ENCODE results near the gene MXD3.
"Not testable (repeated sequence)": the region's sequence is repeated elsewhere in the genome, so short reads cannot be mapped to it uniquely, and the experiment has no call there.

Gene MXD3

DNA sequence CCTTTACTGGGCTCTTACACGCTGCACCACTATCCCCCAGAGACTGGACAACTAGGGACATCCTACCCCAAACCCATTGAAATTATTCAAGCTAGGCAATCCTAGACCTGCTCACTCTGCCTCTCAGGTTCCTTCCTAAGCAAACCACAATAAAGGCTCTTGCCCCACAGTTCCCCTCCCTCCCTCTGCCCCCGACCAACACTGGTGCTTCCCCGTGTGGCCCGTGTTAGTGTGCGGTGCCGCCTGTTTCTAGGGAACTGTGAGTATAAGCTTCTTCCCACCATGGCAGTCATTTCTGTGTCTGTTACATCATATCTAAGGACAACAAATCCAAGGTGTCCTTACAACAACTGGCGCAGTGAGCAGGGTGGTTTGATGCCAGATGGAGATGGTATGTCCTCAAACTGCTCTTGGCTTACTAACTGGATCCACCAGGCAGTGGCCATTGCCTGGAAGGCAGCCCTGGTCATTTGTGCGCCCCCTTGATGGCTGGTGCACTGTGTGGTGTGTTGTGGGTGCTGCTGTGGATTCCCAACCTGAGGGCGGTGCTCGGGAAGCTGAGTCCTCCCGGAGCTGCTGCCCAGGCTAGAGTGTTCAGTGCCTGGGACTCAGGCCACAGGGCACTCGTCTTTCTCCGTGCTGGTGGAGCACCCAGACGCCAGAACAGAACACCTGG, 8.4 kb upstream of the MXD3 start:
- DNase-seq (ENCODE audit: low spot score), result no peak

DNA sequence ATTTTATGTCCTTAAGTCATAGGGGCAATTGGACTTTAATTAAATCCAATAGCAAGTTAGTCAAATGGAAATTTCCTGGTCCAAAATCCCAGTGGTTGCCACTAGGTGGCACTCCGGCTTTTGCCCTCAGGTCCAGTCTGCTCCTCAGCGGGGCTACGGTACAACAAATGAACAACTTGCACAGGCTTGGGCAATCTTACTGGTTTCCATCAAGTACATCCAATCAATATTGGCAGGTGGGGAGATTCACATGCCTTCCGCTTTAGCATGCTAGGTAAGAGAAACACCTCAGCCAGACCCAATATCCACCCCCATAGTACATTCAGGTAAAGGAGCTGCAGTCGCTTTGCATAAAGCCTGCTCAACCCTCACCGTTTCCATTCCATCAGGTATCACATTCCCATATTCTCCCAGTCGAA, 6.3 kb upstream of the MXD3 start:
- peak; percentile 84 for DNase-seq (ENCODE audit: low spot score)

DNA sequence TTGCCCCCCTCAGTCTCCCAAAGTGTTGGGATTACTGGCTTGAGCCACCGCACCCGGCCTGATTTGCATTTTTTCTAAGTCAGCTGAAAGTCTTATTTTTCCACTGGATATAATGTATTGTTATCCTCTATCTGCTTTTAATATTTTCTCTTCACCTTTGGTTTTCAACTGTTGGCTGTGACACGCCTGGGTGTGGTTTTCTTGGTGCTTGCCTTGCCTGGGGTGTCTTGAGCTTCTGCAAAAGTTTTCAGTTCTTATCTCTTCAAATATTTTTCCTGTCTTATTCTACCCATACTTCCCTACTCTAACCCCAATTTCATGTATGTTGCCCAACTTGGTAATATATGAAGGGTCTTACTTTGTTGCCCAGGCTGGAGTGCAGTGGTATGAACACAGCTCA, 4.3 kb upstream of the MXD3 start:
- no peak for DNase-seq (ENCODE audit: low spot score)

DNA sequence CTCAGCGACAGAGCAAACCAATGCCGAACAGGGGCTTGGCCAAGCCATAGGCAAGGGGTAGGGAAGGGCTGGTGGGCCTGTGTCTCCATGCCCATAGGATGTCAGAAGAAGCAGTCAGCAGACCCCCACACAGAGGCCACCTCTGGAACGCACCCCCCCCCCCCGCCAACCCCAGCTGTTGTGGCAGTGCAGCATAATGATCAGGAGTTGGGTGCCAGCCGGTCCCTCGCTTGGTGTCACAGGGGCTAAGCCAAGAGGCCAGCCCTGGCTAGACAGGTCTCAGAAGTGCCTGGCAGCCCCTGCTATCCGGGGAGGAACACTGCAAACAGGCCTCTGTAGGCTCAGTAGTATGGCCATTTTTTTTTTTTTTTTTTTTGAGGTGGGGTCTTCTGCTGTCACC, 3.7 kb upstream of the MXD3 start:
- DNase-seq (ENCODE audit: low spot score), result no peak

DNA sequence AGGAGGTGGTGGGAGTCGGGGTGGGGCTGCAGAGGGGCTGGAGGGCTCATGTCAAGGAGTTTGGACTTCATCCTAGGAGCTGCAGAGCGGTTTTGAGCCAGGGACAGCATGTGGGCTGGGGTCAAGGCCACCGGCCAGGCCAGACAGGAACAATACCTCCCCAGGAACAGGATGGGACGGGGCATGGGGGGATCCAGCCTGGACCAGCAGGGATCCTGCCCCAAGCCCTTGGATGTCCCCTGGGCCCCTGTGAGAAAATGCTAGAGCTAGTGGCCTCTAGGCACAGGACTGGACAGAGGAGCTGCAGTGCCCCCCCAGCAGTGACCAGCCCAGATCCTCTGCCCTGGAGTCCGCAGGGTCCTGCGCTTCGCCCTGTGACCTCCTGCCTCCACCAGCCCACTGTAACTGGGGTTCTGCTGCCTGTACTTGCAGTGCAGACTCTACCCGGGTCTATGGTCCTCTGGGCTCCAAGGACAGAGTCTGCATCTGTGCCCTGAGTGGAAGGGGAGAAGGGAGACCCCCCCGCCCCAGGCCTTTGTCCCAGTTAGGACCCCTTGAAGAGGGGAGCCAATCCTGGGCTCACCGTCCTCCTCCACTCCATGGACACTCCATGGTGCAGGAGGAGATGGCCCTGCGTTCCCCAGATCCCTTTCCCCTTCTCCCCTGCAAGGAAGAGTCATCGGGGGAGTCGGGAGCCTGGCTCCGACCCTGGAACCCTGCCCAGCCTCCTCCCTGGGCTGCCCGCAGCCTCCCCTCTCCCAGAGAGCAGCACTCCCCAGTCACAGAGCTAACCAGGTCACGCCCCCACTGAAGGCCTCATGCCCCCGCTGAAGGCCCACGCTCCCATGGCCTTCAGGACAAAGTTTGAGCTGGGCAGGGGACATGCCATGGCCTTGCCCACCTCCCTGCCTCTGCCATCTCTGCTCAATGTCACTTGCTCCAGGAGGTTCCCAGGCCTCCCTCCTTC, 3.0 kb upstream of the MXD3 start:
- DNase-seq (ENCODE audit: low spot score), result no peak

DNA sequence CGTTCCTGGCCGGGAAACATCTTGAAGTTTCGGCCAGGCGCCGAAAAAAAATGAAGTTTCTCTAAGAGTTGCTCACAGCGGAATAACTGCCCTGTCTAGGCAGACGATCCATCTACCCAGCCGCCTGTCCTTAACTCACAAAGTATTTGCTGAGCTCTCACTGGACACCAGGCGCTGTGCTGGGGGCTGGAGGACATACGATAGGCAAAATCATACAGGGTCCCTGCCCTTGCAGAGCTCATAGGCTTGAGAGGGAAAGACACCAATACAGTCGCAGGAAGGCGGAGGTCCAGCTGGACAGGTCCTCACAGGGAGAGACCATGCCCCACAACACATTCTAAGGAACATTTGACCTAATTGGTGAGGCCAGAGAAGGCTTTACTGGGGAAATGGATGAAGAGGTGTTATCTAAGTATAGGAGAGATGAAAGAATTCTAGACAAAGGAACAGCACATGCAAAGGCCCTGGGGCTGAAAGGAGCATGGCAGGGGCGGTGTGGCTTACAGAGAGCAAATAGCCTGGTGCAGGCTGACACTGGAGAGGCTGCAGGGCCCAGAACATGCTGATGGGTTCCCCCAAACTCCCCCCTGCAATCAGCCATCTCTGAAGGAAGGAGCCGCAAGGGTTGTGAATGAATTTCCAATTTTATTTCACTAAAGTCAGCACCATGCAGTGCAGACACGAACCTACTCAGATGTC, 2.0 kb upstream of the MXD3 start:
- no peak for DNase-seq (ENCODE audit: low spot score)

DNA sequence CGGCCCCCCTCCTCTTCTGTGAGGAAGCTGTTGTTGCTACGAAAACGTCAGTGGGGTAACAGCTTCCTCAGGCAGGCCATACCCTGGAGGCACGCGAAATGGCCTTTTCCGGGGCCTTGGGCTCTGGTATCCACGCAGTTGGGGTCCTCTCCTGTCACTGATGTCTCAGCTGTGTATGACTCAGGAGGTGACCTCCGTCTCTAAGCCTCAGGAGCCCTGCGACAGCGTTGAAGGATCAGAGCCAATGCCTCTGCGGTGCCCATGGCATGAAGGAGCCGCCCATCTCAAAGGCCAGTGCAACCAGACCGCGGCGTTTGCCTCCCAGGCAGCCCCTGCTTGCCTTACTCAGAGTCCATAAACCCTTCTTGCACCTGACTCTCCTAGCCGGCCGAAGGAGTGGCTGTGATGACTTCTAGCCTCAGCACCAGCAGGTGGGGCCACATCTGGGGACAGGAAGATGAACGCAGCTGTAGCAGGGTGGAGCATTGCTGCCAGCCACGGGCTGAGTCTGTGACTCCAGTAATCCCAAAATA, 1.0 kb upstream of the MXD3 start:
- peak; percentile 62 for DNase-seq (ENCODE audit: low spot score)

DNA sequence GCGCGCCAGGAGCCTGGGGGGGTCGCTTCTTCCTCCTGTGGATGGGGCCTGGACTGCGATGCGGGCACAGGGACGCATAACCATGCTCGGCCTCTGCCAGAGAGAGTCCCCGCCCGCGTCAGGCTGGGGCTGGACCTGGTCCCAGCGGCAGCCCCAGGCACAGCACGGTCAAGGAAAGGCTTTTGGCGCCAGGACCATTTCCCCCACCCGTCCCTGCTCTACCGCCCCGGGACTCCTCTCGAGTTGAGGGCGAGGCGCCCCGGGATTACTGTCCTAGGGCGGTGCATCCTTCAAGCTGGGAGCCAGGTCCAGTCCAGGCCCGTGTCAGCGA, 341 bp downstream of the MXD3 start:
- DNase-seq (ENCODE audit: low spot score), result no peak

DNA sequence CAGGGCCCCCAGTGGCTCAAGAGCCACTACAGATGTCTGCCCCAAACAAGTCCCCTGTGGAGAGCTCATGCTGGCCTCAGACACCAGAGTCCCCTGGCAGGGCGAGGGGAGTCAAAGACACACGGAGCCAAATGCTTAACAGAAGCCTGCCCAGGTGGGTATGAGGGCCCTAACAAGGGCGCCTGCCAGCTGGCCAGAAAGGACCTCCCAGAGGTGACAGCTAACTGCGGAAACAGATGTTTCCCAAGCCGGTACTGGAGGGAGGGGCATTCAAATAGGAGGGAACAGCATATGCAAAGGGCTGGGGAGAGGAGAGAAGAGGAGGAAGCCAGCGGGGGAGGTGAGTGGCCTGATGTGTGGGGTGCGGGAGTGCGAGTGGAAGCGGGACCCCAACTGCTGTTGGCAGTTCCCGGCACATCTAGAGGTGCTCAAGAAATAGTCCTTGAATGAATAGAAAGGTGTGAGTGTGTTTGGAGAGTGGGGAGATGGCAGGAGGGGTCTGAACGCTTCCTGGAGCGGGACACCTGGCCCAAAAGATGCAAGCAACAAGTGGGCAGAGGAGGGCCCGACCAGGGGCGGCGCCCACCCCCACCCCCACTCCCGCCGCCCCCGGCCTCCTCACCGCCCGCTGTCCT, 824 bp downstream of the MXD3 start:
- peak; percentile 41 for DNase-seq (ENCODE audit: low spot score)

DNA sequence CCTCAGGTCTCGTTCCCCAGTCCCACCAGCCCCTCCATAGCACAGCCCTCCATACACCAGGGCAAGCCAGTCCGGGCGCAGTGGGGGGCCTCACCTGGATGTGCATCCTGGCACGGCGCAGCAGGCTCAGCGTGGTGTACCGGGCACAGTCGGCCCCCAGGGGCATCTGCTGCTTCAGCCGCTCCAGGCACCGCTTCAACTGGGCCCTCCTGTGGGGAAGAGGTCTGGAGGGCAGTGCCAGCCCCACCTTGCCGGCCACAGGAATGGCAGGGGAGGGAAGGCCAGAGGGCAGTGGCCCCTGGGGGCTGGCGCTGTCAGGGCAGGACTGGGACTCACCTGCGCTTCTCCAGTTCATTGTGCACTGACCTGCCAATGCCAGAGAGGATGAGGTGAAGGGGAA, 1.4 kb downstream of the MXD3 start:
- no peak for DNase-seq (ENCODE audit: low spot score)

DNA sequence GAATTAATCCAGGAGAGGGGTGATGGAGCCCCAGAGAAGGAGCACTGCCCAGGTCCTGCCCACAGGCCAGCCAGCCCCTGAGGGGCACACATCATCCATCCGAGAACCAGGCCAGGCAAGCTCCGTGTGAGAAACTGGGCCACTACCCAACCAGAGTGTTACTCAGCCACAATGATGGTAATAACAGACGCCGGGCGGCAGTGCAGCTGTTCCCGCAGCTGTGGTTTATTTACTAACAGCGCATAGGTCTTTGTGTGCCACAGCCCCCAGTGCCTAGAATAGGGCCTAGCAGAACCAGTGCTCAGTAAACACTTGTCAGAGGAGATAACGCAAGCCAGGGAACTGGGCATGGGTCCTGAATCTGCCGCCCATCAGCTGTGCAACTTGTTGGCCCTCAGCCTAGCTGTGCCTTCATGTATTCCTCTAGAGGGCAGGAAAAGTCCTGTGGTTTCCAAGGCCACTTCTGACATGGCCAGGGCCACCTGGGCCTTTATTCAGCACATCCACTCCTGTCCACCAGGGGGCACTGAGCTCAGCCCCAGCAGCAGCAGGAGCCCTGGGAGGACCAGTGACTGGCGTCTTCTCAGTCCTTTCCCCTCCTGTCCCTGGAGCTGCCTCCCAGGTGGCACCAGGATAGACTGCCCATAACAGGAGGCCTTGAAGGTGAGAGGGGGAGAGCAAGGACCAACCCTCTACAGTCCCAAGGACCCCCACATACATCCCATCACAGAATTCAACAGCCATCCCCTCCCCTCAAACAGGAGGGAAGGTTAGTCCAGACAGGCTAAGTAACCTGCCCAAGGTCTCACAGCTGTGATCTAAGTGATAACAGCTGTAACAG, 2.1 kb downstream of the MXD3 start:
- DNase-seq (ENCODE audit: low spot score), result peak; percentile 95

DNA sequence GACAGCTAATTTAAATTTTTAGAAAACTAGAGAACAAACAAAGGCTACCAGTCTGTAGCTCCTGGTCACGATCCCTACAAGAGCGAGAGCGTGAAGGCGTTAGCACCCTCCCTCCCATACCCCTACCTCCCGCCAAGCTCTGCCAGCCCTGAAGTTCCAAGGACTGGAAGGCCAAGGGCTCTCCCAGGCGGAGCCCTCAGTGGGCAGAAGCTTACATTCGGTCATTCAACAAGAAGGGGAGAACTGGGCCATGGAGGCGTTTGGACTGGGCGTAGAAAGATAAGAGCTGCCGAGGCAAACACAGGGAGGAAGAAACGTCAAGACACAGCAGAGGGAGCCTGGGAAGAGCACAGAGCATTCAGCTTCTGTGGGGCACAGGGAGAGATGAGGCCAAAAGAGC, 3.0 kb downstream of the MXD3 start:
- DNase-seq (ENCODE audit: low spot score), result no peak

DNA sequence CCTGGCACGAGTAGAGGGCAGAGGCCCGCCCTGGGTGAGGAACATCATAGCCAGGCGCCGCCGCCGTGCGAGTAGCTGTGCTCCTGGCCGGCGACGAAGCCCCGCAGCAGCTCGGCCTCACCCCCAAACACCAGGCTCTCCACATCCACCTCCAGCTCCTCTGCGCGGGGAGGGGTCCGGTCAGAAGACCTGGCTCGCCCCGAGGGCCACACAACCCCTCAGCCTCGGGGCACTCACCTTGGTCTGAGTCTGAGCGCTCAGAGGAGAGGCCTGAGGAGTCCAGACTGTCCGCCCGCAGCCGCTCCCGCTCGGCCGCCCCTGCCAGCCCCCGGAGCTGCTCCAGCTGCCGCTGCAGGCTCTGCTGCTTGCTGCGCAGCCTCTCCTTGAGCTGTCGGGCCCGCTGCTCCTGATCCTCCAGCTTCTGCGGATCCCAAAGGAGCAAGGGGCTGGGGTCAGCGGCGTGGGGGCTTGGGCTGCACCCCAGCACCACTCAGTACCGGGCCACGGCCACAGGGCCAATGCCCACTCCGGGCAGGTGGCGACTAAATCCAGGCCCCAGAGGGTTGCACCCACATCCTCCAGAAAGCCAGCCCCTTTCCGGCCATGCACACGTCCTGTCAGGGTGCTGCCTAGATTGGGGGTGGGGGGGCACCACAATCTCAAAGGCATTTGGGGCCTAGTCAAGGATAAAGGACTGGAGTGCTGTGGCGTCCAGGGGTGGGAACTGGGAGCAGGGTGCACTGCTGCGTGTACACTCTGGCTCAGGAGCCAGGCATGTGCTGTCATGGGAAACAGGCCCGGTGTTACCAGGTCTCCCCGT, 3.9 kb downstream of the MXD3 start:
- no peak for DNase-seq (ENCODE audit: low spot score)

DNA sequence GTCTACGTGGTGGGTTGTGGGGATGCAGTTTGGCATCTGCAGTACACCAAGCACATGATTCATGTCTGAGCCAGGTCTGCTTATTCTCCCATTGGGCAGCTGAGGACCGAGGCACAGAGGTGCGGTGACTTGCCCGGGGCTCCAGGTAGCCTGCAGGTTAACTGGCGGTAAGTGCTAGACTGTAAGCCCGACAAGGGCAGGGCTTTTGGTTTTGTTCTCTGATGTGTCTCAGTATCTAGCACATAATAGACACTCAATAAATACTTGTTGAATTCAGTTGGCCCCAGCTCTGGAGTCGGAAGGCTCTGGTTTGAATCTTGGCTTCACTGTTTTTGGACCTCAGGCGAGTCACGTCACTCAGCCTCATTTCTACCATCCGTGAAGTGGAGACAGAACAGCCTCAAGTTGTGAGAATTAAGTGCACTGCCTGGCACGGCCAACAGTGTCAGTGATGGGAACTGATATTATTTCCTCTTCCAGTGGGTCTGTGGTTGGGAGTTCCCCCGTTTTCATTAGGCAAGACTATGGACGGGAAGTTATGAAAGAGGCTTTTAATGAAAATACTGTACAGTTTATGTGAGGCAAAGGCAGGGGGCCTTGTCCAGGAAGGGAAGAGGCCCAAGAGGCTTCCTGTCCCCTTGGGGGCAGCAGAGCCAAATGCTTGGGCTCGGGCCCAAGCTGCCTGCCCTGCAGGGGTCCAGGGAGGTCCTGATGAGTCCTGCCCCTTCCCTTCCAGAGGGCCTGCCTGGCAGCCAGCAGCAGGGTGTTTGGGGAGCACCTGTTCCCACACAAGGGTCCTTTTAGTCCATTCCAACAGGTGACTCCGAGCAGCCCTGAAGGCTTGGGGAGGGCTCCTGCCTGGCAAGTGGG, 4.8 kb downstream of the MXD3 start:
- no peak for DNase-seq (ENCODE audit: low spot score)

DNA sequence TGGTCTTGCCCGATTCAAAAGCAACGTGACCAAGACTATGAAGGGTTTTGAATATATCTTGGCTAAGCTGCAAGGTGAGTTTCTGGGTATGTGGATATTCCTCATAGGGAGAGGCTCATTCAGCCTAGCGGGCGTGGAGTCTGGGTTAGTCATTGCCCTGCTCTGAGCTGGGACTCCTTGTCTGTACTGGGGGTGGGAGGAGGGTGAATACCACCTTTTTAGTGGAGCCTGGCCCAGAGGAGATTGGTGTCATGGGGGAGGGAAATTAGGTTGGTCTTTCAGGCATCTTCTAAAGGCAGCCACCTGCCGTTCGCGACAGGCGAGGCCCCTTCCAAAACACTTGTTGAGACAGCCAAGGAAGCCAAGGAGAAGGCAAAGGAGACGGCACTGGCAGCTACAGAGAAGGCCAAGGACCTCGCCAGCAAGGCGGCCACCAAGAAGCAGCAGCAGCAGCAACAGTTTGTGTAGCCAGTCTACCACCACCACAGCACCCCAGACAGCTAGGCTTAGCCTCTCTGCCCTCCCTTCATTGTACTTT, 5.5 kb downstream of the MXD3 start:
- not testable (repeated sequence) for DNase-seq (ENCODE audit: low spot score)

DNA sequence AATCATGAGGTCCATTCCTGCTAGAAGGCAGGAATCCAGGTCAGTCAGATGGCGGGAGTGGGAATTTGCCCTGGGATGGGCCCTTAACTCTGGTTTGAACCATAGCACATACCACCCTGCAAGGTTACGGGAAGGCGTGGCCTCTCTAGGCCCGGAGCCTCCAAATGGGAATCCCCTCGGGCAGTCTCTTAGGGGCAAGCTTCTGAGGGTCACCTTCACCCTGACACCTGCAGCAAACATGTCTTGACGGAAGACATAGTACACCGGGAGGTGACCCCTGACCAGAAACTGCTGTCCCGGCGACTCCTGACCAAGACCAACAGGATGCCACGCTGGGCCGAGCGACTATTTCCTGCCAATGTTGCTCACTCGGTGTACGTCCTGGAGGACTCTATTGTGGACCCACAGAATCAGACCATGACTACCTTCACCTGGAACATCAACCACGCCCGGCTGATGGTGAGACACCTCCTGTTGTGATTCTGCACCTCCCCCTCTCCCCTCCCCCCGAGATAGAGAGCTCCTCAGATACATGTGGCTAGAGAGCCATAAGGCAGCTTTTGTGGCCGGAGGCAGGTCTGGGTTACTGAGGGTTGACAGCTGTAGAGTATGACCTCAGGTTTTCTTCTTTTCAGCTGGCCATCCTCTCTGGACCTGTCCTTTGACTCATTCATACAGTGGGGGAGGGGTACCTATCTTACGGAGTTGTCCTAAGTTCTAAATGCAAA, 7.1 kb downstream of the MXD3 start:
- DNase-seq (ENCODE audit: low spot score), result no peak

DNA sequence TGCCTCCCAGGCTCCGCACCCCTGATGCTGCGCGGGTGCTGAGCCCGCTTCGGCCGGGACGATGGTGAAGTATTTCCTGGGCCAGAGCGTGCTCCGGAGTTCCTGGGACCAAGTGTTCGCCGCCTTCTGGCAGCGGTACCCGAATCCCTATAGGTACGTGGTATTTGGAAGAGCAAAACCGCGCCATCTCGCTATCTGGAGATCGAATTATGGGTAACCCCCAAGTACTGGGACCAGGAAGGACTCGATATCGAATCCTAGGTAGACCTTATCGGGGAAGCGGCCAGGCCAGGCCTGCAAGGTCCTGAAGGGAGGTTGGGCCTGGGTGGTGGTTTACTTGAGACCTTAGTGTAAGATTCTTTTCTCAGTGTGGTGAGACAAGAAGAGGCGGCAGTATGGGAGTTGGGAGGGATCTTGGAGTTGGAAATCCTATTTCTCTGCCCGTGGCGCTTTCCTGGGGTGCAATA, 7.7 kb downstream of the MXD3 start:
- peak; percentile 45 for DNase-seq (ENCODE audit: low spot score)
